Measurements from ENCODE around the gene DIRAS1.

DNA sequence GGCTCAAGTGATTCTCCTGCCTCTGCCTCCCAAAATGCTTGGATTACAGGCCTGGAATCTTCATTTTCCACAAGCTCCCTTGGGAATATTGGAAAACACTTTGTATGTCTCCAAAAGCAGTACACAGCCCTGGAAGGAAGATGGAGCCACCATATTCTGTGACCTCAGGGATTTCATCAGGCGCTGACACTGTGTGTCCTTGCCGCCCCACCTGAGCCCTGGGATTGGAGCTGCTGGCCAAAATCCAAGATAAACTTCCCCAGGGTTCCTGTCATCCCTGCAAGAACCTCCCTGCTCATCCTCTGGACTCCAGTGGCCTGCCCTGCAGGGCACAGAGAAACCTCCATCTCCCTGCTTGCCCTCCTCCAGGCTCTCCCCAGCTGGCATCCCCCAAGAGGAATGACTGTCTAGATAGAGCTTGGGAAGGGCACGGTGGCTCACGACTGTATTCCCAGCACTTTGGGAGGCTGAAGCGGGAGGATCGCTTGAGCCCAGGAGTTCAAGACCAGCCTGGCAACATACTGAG, 17.4 kb downstream of the DIRAS1 start:
- TF ChIP-seq, protein P1, sequence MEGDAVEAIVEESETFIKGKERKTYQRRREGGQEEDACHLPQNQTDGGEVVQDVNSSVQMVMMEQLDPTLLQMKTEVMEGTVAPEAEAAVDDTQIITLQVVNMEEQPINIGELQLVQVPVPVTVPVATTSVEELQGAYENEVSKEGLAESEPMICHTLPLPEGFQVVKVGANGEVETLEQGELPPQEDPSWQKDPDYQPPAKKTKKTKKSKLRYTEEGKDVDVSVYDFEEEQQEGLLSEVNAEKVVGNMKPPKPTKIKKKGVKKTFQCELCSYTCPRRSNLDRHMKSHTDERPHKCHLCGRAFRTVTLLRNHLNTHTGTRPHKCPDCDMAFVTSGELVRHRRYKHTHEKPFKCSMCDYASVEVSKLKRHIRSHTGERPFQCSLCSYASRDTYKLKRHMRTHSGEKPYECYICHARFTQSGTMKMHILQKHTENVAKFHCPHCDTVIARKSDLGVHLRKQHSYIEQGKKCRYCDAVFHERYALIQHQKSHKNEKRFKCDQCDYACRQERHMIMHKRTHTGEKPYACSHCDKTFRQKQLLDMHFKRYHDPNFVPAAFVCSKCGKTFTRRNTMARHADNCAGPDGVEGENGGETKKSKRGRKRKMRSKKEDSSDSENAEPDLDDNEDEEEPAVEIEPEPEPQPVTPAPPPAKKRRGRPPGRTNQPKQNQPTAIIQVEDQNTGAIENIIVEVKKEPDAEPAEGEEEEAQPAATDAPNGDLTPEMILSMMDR (IDR thresholded peaks at IDR 0.05): no peak
- TF ChIP-seq POLR2A (IDR thresholded peaks at IDR 0.05): no peak

All from prostate gland (tissue), 2 donors.